ENCODE data around the gene WDSUB1.

GRCh38 chr2:159226608-159227385, 59.7 kb downstream of the WDSUB1 start:
- TF ChIP-seq GATA3 (IDR thresholded peaks at IDR 0.05; ENCODE audit: low read depth, low read length) (no peak), GATA2 (IDR thresholded peaks at IDR 0.05; ENCODE audit: low read depth, low read length) (no peak)
